BE2C (cell line): ENCODE data around the gene RBM3.

Source experiments
- DNase-seq: peaks from one replicate; pipeline ENCODE4 v3.0.0-alpha.2; 2020
- H3K27me3 ChIP-seq: fragments of 250-450 bp; sonication (Bioruptor Pico); 2 replicates; pipeline ENCODE4 v1.5.1; 2020; ENCODE audit warnings: mild to moderate bottlenecking
- H3K36me3 ChIP-seq: fragments of 250-450 bp; sonication (Bioruptor Pico); 2 replicates; pipeline ENCODE4 v1.5.1; 2020; ENCODE audit warnings: mild to moderate bottlenecking
- H3K4me1 ChIP-seq: fragments of 250-450 bp; sonication (Bioruptor Pico); 2 replicates; pipeline ENCODE4 v1.5.1; 2020
- H3K4me3 ChIP-seq: 2 replicates; pipeline ENCODE4 v1.5.1; 2011; ENCODE audit warnings: low read depth, low read length
- H3K9me3 ChIP-seq: fragments of 250-450 bp; sonication (Bioruptor Pico); 2 replicates; pipeline ENCODE4 v1.5.1; 2020
- TF ChIP-seq, protein P1 (sequence below): IDR thresholded peaks from 2 replicates; pipeline ENCODE4 v1.5.1; 2012; ENCODE audit warnings: mild to moderate bottlenecking, low read depth, low read length

The RBM3 gene

DNA sequence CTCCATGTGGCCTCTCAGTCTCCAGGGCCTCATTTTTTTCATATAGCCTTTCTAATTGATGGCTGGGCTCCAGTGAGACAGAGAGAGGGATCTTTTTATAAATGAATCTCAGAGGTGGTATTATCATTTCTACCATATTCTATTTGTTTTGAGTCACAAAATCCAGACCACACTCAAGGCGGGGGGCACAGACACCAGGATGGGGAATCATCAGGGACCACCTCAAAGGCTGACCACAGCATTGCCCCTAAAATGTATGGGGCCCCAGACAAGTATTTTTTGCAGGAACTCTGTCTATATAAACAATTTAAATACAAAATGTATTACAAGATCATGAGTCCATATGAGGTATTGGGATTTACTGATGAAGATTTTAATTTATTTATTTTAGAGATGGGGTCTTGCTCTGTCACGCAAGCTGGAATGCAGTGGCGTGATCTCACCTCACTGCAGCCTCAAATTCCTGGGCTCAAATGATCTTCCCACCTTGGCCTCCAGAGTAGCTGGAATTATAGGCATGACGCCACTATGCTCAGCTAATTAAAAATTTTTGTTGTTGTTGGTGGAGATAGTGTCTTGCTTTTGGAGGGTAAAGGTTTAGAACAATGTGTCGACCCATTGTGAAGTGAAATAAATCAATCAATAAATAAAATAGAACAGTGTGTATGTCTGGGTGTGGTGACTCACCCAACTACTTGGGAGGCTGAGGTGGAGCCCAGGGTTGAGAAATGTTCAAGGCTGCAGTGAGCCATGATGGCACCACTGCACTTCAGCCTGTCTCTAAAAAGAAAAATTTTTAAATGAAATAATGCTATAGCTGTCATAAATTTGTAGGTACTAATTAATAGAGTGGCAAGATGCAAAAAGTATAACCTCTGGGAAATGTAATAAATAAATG is 52.4 kb downstream of the RBM3 start:
- no peak overlapping the region for H3K4me3 ChIP-seq
- no peak for DNase-seq
- H3K4me1 ChIP-seq = no peaks in the 10 kb centered on the region
- no peaks in the 10 kb centered on the region for H3K36me3 ChIP-seq
- H3K9me3 ChIP-seq = no peaks in the 10 kb centered on the region
- TF ChIP-seq, protein P1, sequence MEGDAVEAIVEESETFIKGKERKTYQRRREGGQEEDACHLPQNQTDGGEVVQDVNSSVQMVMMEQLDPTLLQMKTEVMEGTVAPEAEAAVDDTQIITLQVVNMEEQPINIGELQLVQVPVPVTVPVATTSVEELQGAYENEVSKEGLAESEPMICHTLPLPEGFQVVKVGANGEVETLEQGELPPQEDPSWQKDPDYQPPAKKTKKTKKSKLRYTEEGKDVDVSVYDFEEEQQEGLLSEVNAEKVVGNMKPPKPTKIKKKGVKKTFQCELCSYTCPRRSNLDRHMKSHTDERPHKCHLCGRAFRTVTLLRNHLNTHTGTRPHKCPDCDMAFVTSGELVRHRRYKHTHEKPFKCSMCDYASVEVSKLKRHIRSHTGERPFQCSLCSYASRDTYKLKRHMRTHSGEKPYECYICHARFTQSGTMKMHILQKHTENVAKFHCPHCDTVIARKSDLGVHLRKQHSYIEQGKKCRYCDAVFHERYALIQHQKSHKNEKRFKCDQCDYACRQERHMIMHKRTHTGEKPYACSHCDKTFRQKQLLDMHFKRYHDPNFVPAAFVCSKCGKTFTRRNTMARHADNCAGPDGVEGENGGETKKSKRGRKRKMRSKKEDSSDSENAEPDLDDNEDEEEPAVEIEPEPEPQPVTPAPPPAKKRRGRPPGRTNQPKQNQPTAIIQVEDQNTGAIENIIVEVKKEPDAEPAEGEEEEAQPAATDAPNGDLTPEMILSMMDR = no peak
- no peaks in the 10 kb centered on the region for H3K27me3 ChIP-seq
